NCI-H524 (cell line): ENCODE measurements around the gene DZANK1.
"Not testable (repeated sequence)": the region's sequence is repeated elsewhere in the genome, so short reads cannot be mapped to it uniquely, and the experiment has no call there.

Experiments used
- DNase-seq, 2 experiments: peaks; one replicate each; lab custom pipeline; 2025; lab: John Stamatoyannopoulos, UW

Gene DZANK1

GRCh38 chr20:18466894-18467730 lies at the start of gene DZANK1, which contains the start of gene POLR3F:
TSS of gene DZANK1 (minus strand) at chr20:18467030. CDS start at chr20:18465358, 1,672 bp downstream.
TSS of gene POLR3F (plus strand) at chr20:18467390. CDS start at chr20:18467507, 117 bp downstream.
- DNase-seq = peak; percentile 96 to 98

DNA sequence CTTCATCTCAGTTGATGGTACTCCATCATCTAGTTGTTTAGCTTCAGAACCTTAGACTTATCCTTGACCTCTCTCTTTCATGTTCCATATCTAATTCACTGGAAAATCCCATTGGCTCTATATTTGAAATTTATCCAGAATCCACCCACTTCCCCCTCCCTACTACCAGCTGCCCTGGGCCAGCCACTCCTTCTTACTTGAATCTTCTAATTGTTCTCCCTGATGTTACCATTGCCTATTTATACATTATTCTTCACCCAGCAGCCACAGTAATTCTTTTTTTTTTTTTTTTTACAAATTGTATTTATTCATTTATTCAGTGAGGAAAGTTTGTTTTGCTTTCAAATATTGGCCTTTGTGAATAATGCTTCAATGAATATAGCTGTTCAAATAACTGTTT lies 49.1 kb upstream of the DZANK1 start:
- DNase-seq = no peak

- DNase-seq = no peak
Observed at GRCh38 chr20:18514127-18514526, 47.3 kb upstream of the DZANK1 start.

- no peak for DNase-seq
Observed at GRCh38 chr20:18513208-18513607, 46.4 kb upstream of the DZANK1 start.

GRCh38 chr20:18511571-18511970 lies 44.7 kb upstream of the DZANK1 start:
- DNase-seq = no peak

GRCh38 chr20:18507218-18508191 lies 40.7 kb upstream of the DZANK1 start, which contains the start of gene SEC23B:
TSS of gene SEC23B (plus strand) at chr20:18507940. CDS start at chr20:18510836, 2,896 bp downstream.
- DNase-seq = peak; percentile 97 to 98

DNA sequence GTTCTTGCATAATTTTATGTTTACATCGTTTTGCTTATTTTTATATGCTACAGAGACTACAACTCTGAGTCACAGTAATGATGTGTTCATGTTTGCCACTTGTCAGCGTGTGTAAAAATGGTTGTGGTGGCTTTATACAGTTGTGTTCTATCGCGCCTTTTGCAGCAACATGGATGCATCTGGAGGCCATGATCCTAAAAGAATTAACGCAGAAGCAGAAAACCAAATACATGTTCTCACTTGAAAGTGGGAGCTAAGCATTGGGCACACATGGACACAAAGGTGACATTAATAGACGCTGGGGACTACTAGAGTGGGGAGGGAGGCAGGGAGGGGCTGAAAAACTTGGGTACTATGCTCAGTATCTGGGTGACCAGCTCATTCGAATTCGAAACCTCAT lies 39.9 kb upstream of the DZANK1 start:
- no peak for DNase-seq

DNA sequence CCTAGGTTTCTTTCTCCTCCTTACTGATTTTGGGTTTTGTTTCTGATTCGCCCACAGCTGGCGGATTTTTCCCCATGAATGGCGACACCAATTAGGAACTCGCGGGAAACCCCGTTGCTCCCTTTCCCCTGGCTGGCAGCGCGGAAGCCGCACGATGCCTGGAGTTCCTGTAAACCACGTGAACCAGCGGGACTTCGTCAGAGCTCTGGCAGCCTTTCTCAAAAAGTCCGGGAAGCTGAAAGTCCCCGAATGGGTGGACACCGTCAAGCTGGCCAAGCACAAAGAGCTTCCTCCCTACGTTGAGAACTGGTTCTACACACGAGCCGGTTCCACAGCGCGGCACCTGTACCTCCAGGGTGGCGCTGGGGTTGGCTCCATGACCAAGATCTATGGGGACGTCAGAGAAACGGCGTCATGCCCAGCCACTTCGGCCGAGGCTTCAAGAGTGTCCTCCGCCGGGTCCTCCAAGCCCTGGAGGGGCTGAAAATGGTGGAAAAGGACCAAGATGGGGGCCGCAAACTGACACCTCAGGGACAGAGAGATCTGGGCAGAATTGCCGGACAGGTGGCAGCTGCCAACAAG lies 37.7 kb upstream of the DZANK1 start:
- peak; percentile 12 to 16 for DNase-seq

- DNase-seq = not testable (repeated sequence)
Observed at GRCh38 chr20:18501672-18502071, 34.8 kb upstream of the DZANK1 start.

DNA sequence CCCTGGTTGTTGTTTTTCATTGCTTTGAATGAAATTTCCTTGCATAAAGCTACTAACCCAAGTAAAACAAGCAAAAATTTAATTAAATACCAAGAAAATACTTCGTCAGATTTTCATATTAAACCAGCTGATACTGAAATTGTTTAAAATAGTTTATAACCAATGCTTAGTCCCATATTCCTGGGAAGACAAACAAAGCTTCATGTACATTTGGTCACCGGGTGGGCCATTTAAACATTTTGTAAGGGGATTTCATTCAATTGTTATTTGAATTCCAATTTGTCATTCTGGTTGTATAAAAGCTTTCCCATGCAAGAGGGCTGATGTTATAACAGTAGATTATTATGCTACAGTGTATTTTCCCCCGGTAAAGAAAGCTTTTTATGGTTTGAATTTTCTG lies 30.8 kb upstream of the DZANK1 start:
- no peak for DNase-seq

DNA sequence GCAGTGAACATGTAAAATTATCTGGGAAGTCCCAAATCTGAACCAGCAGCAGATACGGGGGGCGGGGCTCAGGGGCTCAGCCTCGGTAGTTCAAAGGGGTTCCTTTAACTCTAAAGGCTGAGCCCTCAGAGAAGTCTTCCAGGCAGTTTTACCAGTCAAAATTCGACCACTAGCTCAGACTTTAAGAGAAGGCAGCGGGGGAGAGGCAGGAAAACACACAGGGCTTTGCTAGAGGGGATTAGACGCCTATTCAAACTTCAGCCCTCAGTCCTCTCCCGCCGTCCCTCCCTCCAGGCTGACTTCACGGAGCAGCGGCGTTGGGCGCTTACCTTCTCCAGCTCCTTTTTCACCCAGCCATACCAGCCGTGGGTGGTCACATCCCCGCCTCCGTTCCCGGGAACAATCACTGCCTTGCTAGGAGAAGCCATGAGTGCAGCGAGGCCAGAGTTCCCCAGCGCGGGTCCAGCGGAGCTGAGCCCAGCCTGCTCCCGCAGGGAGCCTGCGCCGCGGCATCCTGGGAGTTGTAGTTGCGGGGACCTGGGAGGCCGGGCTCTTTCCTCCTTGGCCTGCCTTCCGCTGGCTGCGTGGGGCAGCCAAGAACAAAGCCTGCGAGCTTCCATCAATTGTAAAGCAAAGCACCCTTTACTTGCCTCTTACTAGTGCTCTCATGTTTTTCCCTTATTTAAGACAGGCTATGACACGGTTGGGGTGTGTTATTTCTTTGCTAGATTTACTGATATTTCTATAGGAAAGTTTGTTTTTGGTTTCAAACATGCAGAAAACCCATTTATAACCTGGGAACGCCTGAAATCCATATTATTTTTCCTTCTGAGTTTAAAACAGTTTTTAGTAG lies 30.1 kb upstream of the DZANK1 start, which contains the start of gene RBBP9:
TSS of gene RBBP9 (minus strand) at position 486 of the 853 bp plus-strand sequence. CDS start at position 428, 58 bp downstream.
- DNase-seq = peak; percentile 79 to 89

- peak in 1 of 2 experiments; percentile 15 for DNase-seq
Observed at GRCh38 chr20:18496042-18496441, 29.2 kb upstream of the DZANK1 start.

GRCh38 chr20:18488301-18488700 lies 21.5 kb upstream of the DZANK1 start:
- DNase-seq = no peak

GRCh38 chr20:18481596-18481995 lies 14.8 kb upstream of the DZANK1 start:
- DNase-seq = no peak

- no peak for DNase-seq
Observed at GRCh38 chr20:18477821-18478220, 11.0 kb upstream of the DZANK1 start.

DNA sequence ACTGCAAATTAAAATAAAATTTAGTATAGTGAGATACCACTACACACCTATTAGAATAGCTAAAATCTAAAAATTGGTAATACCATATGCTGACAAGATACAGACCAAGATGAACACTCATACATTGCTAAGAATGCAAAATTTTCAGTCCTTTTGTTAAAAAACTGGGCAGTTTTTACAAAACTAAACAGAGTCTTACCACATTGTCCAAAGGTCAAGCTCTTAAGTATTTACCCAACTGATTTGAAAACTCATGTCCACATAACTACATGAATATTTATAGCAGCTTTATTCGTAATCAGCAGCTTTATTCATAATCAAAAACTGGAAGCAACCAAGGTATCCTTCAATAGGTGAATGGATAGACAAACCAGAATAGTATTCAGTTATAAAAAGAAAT lies 10.4 kb upstream of the DZANK1 start:
- DNase-seq = no peak

GRCh38 chr20:18466574-18466893 lies 296 bp downstream of the DZANK1 start:
- peak; percentile 96 to 98 for DNase-seq

DNA sequence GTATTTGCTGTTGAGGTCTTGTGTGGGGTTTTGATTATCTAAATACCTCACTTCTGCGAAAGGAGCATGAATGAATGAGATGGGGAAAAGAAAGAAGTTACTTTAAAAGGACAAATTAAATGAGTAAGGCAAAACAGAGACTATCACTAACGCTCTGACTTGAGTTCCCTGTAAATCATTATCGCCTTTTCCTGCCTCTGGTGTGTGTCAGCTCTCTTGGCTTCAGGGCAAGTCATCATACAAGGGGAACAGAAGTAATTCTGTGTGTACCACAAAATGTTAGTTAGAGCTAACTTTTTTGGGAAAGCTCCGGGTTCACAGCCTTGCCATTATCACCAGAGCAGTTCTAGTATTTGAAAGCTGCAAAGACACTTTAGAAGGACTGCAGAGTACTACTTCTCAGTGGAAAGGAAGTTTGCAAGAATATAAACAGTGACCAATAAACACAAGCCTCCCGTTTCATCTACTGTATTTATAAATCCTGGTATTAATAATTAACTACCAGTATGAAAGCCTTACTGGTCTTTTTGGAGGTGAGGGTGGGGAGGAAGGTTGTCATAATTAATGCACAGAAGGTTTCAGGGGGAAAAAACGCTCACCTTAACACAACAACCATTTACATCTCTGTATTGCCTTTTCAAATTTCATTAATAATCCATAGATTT lies 1.2 kb downstream of the DZANK1 start:
- DNase-seq = no peak

GRCh38 chr20:18456600-18456999 lies 10.2 kb downstream of the DZANK1 start:
- no peak for DNase-seq

- peak; percentile 93 to 97 for DNase-seq
Observed at GRCh38 chr20:18443886-18444285, 22.9 kb downstream of the DZANK1 start.

DNA sequence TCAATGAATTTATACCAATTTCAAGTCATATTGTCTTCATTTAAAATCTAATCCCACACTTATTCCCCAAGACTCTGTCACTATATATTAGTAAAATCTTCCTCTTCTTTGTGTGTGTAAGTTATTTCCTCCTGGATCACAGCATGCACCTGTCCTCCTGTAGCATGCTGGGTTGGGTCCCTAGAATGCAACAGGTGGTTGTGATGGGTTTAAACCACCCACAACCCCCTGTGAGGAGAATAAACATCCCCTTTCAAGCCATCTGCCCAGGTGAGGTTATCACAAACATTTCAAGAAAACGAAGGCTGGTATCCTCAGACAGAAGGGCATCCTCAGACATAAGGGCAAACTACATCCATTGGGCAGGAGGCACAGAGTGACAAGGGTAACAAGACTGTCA lies 26.4 kb downstream of the DZANK1 start:
- no peak for DNase-seq
